Activated T-cell treated with anti-CD3 and anti-CD28 coated beads, Interleukin-2, amount 50 U/mL, for 4 hours (primary cell): ENCODE data around the gene FBN1. TPM values are rescaled to one million over a fixed set of nuclear protein-coding genes. Genes with fewer than 3 reads are reported as not detected.
A peak's percentile ranks its signal among the peaks of the same experiment; 100 is the strongest.

ENCODE experiments used
- ATAC-seq, 2 donors: fragments of 200-7000 bp; cut with Tn5 transposase; one replicate each; pipeline ENCODE4 v1.10.0; 2021
- DNase-seq: peaks from one replicate; pipeline ENCODE4 v3.0.0-alpha.2; 2020
- H3K27me3 Mint-ChIP-seq: one replicate; pipeline ENCODE4 v1.8.0; 2021; ENCODE audit warnings: low read depth, mixed read lengths
- H3K36me3 Mint-ChIP-seq: one replicate; pipeline ENCODE4 v1.8.0; 2022; ENCODE audit warnings: mixed read lengths; ENCODE audit not compliant: insufficient read depth
- H3K4me1 Mint-ChIP-seq: one replicate; pipeline ENCODE4 v1.8.0; 2021; ENCODE audit warnings: low read depth, mixed read lengths
- H3K4me3 Mint-ChIP-seq: one replicate; pipeline ENCODE4 v1.8.0; 2021; ENCODE audit warnings: mild to moderate bottlenecking, moderate library complexity, mixed read lengths
- H3K9me3 Mint-ChIP-seq: one replicate; pipeline ENCODE4 v1.8.0; 2021; ENCODE audit warnings: mixed read lengths
- total RNA-seq, 3 donors: library from RNA; stranded (reverse); gene quantifications; one replicate each; pipeline ENCODE4 v1.2.1, GENCODE V29; 2021

The FBN1 gene
- under 1 TPM; 0.22 to 0.38 (median 0.24) TPM for total RNA-seq

GRCh38 chr15:48645558-48646330, at the start of gene FBN1:
TSS of gene FBN1 (minus strand) at chr15:48645709. CDS start at chr15:48644769, 940 bp downstream.
- Mint-ChIP-seq H3K27me3 (peaks cover 34% of the 10 kb centered on the region), H3K9me3 (no peaks in the 10 kb centered on the region), H3K36me3 (no peaks in the 10 kb centered on the region), H3K4me1 (peaks cover 6% of the 10 kb centered on the region), H3K4me3 (peak within 1 kb of the TSS; percentile 54)
- ATAC-seq (peak; percentile 46 to 57), DNase-seq (no peak)

- no peak overlapping the region for H3K4me3 Mint-ChIP-seq
- H3K27me3 Mint-ChIP-seq, result peaks cover 2% of the 10 kb centered on the region
- no peaks in the 10 kb centered on the region for H3K4me1 Mint-ChIP-seq
- H3K36me3 Mint-ChIP-seq, result no peaks in the 10 kb centered on the region
- no peaks in the 10 kb centered on the region for H3K9me3 Mint-ChIP-seq
- no peak for DNase-seq
- no peak for ATAC-seq
These were observed 48.0 kb upstream of the FBN1 start for GRCh38 chr15:48693484-48693883.

- H3K36me3 Mint-ChIP-seq, result no peaks in the 10 kb centered on the region
- no peak for ATAC-seq
- no peak for DNase-seq
- no peaks in the 10 kb centered on the region for H3K4me1 Mint-ChIP-seq
- peaks cover 10% of the 10 kb centered on the region for H3K9me3 Mint-ChIP-seq
- H3K4me3 Mint-ChIP-seq, result no peak overlapping the region
- peaks cover 2% of the 10 kb centered on the region for H3K27me3 Mint-ChIP-seq
These were observed 43.0 kb upstream of the FBN1 start for GRCh38 chr15:48688493-48688892.

- peaks cover 10% of the 10 kb centered on the region for H3K9me3 Mint-ChIP-seq
- H3K4me1 Mint-ChIP-seq, result no peaks in the 10 kb centered on the region
- DNase-seq, result no peak
- H3K4me3 Mint-ChIP-seq, result no peak overlapping the region
- no peaks in the 10 kb centered on the region for H3K27me3 Mint-ChIP-seq
- no peaks in the 10 kb centered on the region for H3K36me3 Mint-ChIP-seq
- no peak for ATAC-seq
These were observed 38.7 kb upstream of the FBN1 start for GRCh38 chr15:48683991-48684765.

GRCh38 chr15:48682942-48683651, 37.6 kb upstream of the FBN1 start:
- DNase-seq, result no peak
- H3K36me3 Mint-ChIP-seq, result no peaks in the 10 kb centered on the region
- ATAC-seq, result no peak
- H3K27me3 Mint-ChIP-seq, result no peaks in the 10 kb centered on the region
- no peaks in the 10 kb centered on the region for H3K4me1 Mint-ChIP-seq
- H3K9me3 Mint-ChIP-seq, result peaks cover 8% of the 10 kb centered on the region
- H3K4me3 Mint-ChIP-seq, result no peak overlapping the region

- DNase-seq (no peak), ATAC-seq (no peak)
- Mint-ChIP-seq H3K4me1 (no peaks in the 10 kb centered on the region), H3K36me3 (no peaks in the 10 kb centered on the region), H3K27me3 (no peaks in the 10 kb centered on the region), H3K9me3 (peaks cover 2% of the 10 kb centered on the region), H3K4me3 (no peak overlapping the region)
These were observed 35.8 kb upstream of the FBN1 start for GRCh38 chr15:48681353-48681752.

GRCh38 chr15:48680841-48681240, 35.3 kb upstream of the FBN1 start:
- H3K4me1 Mint-ChIP-seq, result no peaks in the 10 kb centered on the region
- no peak for ATAC-seq
- H3K9me3 Mint-ChIP-seq, result peaks cover 2% of the 10 kb centered on the region
- DNase-seq, result no peak
- H3K4me3 Mint-ChIP-seq, result no peak overlapping the region
- H3K36me3 Mint-ChIP-seq, result no peaks in the 10 kb centered on the region
- no peaks in the 10 kb centered on the region for H3K27me3 Mint-ChIP-seq

- Mint-ChIP-seq H3K36me3 (no peaks in the 10 kb centered on the region), H3K4me1 (no peaks in the 10 kb centered on the region), H3K27me3 (no peaks in the 10 kb centered on the region), H3K9me3 (peaks cover 2% of the 10 kb centered on the region), H3K4me3 (no peak overlapping the region)
- ATAC-seq, result no peak
- no peak for DNase-seq
These were observed 34.4 kb upstream of the FBN1 start for GRCh38 chr15:48679952-48680351.

GRCh38 chr15:48678851-48679250, 33.3 kb upstream of the FBN1 start:
- Mint-ChIP-seq H3K4me3 (no peak overlapping the region), H3K36me3 (no peaks in the 10 kb centered on the region), H3K27me3 (no peaks in the 10 kb centered on the region)

GRCh38 chr15:48677821-48678220, 32.3 kb upstream of the FBN1 start:
- no peaks in the 10 kb centered on the region for H3K4me1 Mint-ChIP-seq
- ATAC-seq, result no peak
- H3K9me3 Mint-ChIP-seq, result no peaks in the 10 kb centered on the region

More at GRCh38 chr15:48678851-48679250, 33.3 kb upstream of the FBN1 start:
- ATAC-seq (no peak), DNase-seq (no peak)
- Mint-ChIP-seq H3K9me3 (no peaks in the 10 kb centered on the region), H3K4me1 (no peaks in the 10 kb centered on the region)

GRCh38 chr15:48675436-48675835, 29.9 kb upstream of the FBN1 start:
- Mint-ChIP-seq H3K27me3 (no peaks in the 10 kb centered on the region), H3K9me3 (no peaks in the 10 kb centered on the region), H3K36me3 (no peaks in the 10 kb centered on the region), H3K4me1 (no peaks in the 10 kb centered on the region), H3K4me3 (no peak overlapping the region)
- no peak for ATAC-seq
- DNase-seq, result no peak

More at GRCh38 chr15:48677821-48678220, 32.3 kb upstream of the FBN1 start:
- Mint-ChIP-seq H3K36me3 (no peaks in the 10 kb centered on the region), H3K27me3 (no peaks in the 10 kb centered on the region), H3K4me3 (no peak overlapping the region)
- no peak for DNase-seq

- Mint-ChIP-seq H3K36me3 (no peaks in the 10 kb centered on the region), H3K4me1 (no peaks in the 10 kb centered on the region), H3K9me3 (no peaks in the 10 kb centered on the region), H3K4me3 (no peak overlapping the region), H3K27me3 (no peaks in the 10 kb centered on the region)
- no peak for DNase-seq
- no peak for ATAC-seq
These were observed 29.4 kb upstream of the FBN1 start for GRCh38 chr15:48674876-48675275.

- no peak for DNase-seq
- H3K4me3 Mint-ChIP-seq, result no peak overlapping the region
- ATAC-seq, result no peak
- no peaks in the 10 kb centered on the region for H3K36me3 Mint-ChIP-seq
- H3K4me1 Mint-ChIP-seq, result no peaks in the 10 kb centered on the region
- H3K27me3 Mint-ChIP-seq, result no peaks in the 10 kb centered on the region
- no peaks in the 10 kb centered on the region for H3K9me3 Mint-ChIP-seq
These were observed 26.7 kb upstream of the FBN1 start for GRCh38 chr15:48672206-48672605.
